Liver (tissue), 9 donors: Measurements from ENCODE around the gene C10orf71. TPM values are rescaled to one million over a fixed set of nuclear protein-coding genes. Genes with fewer than 3 reads are reported as not detected.

Experiments
- DNase-seq: peaks from one replicate; pipeline ENCODE4 v3.0.0-alpha.2; 2017; ENCODE audit warnings: low spot score
- H3K27ac ChIP-seq, 2 donors: one replicate each; pipeline ENCODE4 v1.7.0; 2013; ENCODE audit warnings: inconsistent platforms in 2 of 2, low read length in 2 of 2, control low read depth in 1 of 2, low read depth in 1 of 2, mild to moderate bottlenecking in 1 of 2
- H3K27me3 ChIP-seq, 4 donors: one replicate each; pipeline versions ENCODE4 v1.6.1 to v1.7.0; 2013; ENCODE audit warnings: low read length in 3 of 4, inconsistent platforms in 1 of 4, mild to moderate bottlenecking in 1 of 4, moderate library complexity in 1 of 4; ENCODE audit not compliant: control insufficient read depth in 4 of 4, insufficient read depth in 4 of 4
- H3K36me3 ChIP-seq, 4 donors: one replicate each; pipeline versions ENCODE4 v1.6.1 to v1.7.0; 2013; ENCODE audit warnings: low read length in 3 of 4, mild to moderate bottlenecking in 3 of 4, low read depth in 1 of 4, moderate library complexity in 1 of 4; ENCODE audit not compliant: control insufficient read depth in 4 of 4, insufficient read depth in 3 of 4
- H3K4me1 ChIP-seq, 4 donors: one replicate each; pipeline versions ENCODE4 v1.6.1 to v1.7.0; 2013; ENCODE audit warnings: low read length in 3 of 4, mild to moderate bottlenecking in 3 of 4, moderate library complexity in 1 of 4; ENCODE audit not compliant: control insufficient read depth in 4 of 4, insufficient read depth in 4 of 4
- H3K4me3 ChIP-seq, 3 donors: one replicate each; pipeline versions ENCODE4 v1.6.1 to v1.7.0; 2013; ENCODE audit warnings: low read length in 3 of 3, control low read depth in 1 of 3, low read depth in 1 of 3, mild to moderate bottlenecking in 1 of 3
- H3K9ac ChIP-seq, 2 donors: one replicate each; pipeline ENCODE4 v1.7.0; 2013; ENCODE audit warnings: low read length in 2 of 2, mild to moderate bottlenecking in 2 of 2, moderate library complexity in 2 of 2, control low read depth in 1 of 2, low read depth in 1 of 2
- H3K9me3 ChIP-seq, 4 donors: one replicate each; pipeline versions ENCODE4 v1.6.1 to v1.7.0; 2013; ENCODE audit warnings: low read length in 3 of 4; ENCODE audit not compliant: control insufficient read depth in 4 of 4
- EGR1 ChIP-seq, 2 donors: IDR thresholded peaks; 2 replicates each; pipeline ENCODE4 v1.6.1; 2016 to 2018; ENCODE audit warnings: antibody characterized with exemption in 2 of 2, low read depth in 2 of 2
- FOXA1 ChIP-seq: IDR thresholded peaks from 2 replicates; pipeline ENCODE4 v1.6.1; 2016; ENCODE audit warnings: antibody characterized with exemption
- FOXA2 ChIP-seq: IDR thresholded peaks from 2 replicates; pipeline ENCODE4 v1.6.1; 2016; ENCODE audit warnings: antibody characterized with exemption
- GABPA ChIP-seq, 2 donors: IDR thresholded peaks in 1 of 2; conservative IDR thresholded peaks in 1 of 2; 2 replicates each; pipeline ENCODE4 v1.6.1; 2016; ENCODE audit warnings: antibody characterized with exemption in 2 of 2, mild to moderate bottlenecking in 1 of 2, moderate library complexity in 1 of 2
- HNF4A ChIP-seq, 2 donors: conservative IDR thresholded peaks; 2 replicates each; pipeline ENCODE4 v1.6.1; 2016; ENCODE audit warnings: antibody characterized with exemption in 2 of 2, mild to moderate bottlenecking in 2 of 2
- JUND ChIP-seq, 2 donors: IDR thresholded peaks; 2 replicates each; pipeline ENCODE4 v1.6.1; 2016; ENCODE audit warnings: antibody characterized with exemption in 2 of 2
- NR2F2 ChIP-seq: IDR thresholded peaks from 2 replicates; pipeline ENCODE4 v1.6.1; 2016; ENCODE audit warnings: antibody characterized with exemption
- RAD21 ChIP-seq, 2 donors: IDR thresholded peaks; 2 replicates each; pipeline ENCODE4 v1.6.1; 2016; ENCODE audit warnings: antibody characterized with exemption in 2 of 2, mild to moderate bottlenecking in 2 of 2
- RXRA ChIP-seq, 2 donors: IDR thresholded peaks; 2 replicates each; pipeline ENCODE4 v1.6.1; 2017 to 2018; ENCODE audit warnings: antibody characterized with exemption in 2 of 2, mild to moderate bottlenecking in 1 of 2
- SP1 ChIP-seq: IDR thresholded peaks from 2 replicates; pipeline ENCODE4 v1.6.1; 2018; ENCODE audit warnings: antibody characterized with exemption, mild to moderate bottlenecking
- TAF1 ChIP-seq: conservative IDR thresholded peaks from 2 replicates; pipeline ENCODE4 v1.6.1; 2016; ENCODE audit warnings: antibody characterized with exemption, mild to moderate bottlenecking
- YY1 ChIP-seq: IDR thresholded peaks from 2 replicates; pipeline ENCODE4 v1.6.1; 2016; ENCODE audit warnings: antibody characterized with exemption, mild to moderate bottlenecking
- WGBS: extraction: QIAGEN DNeasy Blood & Tissue Kit; methylation state at CpG from one replicate; pipeline ENCODE4 v1.1.7; 2013; 5-methylcytosine and 5-hydroxymethylcytosine counted together
- polyA plus RNA-seq, 2 donors: library from polyadenylated mRNA; stranded (reverse) in 1 of 2; unstranded in 1 of 2; fragments of 200-250 nt in 1 of 2; fragments of >200 nt in 1 of 2; fragmentation: Nextera tagmentation in 1 of 2; extraction: Ambion mirVana in 1 of 2; gene quantifications; one replicate each; pipeline versions ENCODE4 v1.2.1 to v1.2.3, GENCODE V29; 2013 to 2015
- total RNA-seq, 2 donors: library from RNA; depleted of rRNA; stranded (reverse); fragments of >200 nt; gene quantifications; one replicate each; pipeline ENCODE4 v1.2.3, GENCODE V29; 2014
- TF ChIP-seq, protein P1 (sequence below): fragments of 150-350 bp; IDR thresholded peaks from 2 replicates; pipeline ENCODE4 v1.5.1; 2017; ENCODE audit warnings: improper control_type of control experiment, low read depth, low read length; ENCODE audit not compliant: missing input control
- TF ChIP-seq, protein P2 (sequence below): IDR thresholded peaks from 2 replicates; pipeline ENCODE4 v1.6.1; 2016; ENCODE audit warnings: antibody characterized with exemption
- TF ChIP-seq, protein P3 (sequence below): IDR thresholded peaks from 2 replicates; pipeline ENCODE4 v1.6.1; 2016; ENCODE audit warnings: antibody characterized with exemption
- TF ChIP-seq, protein P4 (sequence below): IDR thresholded peaks from 2 replicates; pipeline ENCODE4 v1.6.1; 2016; ENCODE audit warnings: antibody characterized with exemption, mild to moderate bottlenecking
- donor health status: healthy.
- donor health status: healthy.
- donor health status: healthy.
- donor health status: healthy.
- donor health status: healthy.

Gene C10orf71
- total and polyA plus RNA-seq, 4 donors, result 0.03 TPM; not detected in 3

DNA sequence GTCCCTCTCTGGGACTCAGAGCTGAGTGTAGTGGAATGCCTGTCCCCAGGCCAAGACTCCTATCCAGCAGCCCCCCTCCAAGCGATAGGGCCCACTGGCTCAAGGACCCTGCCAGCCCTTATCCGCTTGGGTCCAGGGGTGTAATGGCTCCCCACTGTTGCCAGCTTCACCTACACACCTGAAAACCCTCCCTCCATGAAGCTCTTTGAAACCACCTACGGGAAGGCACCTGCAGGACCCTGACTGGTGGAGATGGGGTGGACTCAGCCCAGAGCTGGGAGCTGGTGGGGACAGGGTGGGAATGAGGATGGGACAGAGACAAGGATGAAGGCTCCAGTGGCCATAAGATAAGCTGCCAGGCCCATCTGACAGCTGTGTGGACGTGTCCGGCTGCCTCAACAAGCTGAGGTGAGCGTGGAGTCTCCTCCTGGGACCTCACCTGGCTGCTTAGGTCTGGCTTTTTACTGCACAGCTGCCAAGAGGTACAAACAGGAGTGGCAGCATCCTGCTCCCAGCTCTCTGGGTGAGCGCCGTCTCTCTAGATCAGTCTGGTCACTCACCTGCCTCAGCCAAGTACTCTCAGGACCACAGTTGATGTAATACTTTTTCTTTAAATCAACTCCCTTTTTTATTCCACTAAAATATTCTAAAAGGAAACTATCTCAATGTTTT lies 55.1 kb downstream of the C10orf71 start (continued):
- TF ChIP-seq EGR1 (IDR thresholded peaks at IDR 0.05; ENCODE audit: low read depth in 2 of 2) (no peak), YY1 (no peak), RAD21 (IDR thresholded peaks at IDR 0.05) (no peak), RXRA (IDR thresholded peaks at IDR 0.05) (no peak)
- TF ChIP-seq, protein P1, sequence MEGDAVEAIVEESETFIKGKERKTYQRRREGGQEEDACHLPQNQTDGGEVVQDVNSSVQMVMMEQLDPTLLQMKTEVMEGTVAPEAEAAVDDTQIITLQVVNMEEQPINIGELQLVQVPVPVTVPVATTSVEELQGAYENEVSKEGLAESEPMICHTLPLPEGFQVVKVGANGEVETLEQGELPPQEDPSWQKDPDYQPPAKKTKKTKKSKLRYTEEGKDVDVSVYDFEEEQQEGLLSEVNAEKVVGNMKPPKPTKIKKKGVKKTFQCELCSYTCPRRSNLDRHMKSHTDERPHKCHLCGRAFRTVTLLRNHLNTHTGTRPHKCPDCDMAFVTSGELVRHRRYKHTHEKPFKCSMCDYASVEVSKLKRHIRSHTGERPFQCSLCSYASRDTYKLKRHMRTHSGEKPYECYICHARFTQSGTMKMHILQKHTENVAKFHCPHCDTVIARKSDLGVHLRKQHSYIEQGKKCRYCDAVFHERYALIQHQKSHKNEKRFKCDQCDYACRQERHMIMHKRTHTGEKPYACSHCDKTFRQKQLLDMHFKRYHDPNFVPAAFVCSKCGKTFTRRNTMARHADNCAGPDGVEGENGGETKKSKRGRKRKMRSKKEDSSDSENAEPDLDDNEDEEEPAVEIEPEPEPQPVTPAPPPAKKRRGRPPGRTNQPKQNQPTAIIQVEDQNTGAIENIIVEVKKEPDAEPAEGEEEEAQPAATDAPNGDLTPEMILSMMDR, result no peak
- TF ChIP-seq, protein P2, sequence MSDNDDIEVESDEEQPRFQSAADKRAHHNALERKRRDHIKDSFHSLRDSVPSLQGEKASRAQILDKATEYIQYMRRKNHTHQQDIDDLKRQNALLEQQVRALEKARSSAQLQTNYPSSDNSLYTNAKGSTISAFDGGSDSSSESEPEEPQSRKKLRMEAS, result no peak

DNA sequence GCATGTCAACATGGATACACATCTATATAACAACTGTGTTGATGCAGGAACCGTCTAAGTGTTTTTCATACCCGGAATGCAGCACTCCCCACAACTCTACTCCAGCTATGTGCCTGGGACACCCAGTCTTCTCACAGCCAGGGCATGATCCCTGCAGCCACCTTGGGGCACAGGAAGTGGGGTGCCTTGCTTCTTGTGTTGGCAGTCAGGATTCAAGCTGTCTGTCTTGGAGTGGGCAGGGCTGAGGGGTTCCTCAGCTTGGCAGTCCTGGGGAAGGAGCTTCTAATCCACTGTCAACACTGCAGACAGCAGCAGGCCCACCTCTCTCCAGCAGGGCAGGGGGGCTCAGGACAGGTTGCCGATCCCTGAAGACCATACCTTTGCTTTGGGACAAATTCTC lies 55.6 kb downstream of the C10orf71 start:
- DNase-seq, result no peak
- 83% methylated on average over 3 of the region's 3 CpGs for WGBS

DNA sequence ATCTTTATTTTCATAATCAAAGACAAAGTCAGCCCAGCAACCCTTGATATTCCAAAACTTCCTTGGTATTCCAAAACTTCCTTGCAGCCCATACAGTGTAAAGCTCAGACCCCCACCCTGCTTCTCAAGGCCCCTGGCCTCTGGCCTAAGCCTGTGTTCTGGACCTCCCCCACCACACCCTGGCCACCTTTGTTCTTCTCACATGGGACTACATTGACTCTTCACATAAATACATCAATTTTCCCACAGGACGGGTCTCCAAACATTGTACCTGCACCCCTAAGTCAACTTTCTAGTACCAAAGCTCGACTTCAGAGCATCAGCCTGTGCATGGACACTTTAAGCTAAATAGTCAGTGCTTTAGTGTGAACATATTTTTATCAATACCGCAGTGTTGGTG lies 56.3 kb downstream of the C10orf71 start:
- Histone ChIP-seq H3K36me3 (no peaks in the 10 kb centered on the region), H3K4me3 (no peak overlapping the region), H3K9ac (no peak overlapping the region), H3K27me3 (no peaks in the 10 kb centered on the region), H3K27ac (no peak overlapping the region), H3K9me3 (peaks cover under 1 to 7% (median 3%) of the 10 kb centered on the region in 4 donors), H3K4me1 (no peaks in the 10 kb centered on the region)
- no peak for DNase-seq
- TF ChIP-seq NR2F2, result no peak
- no peak for TF ChIP-seq HNF4A (conservative IDR thresholded peaks at IDR 0.05)
- TF ChIP-seq, protein P1, result no peak
- no peak for TF ChIP-seq FOXA1
- no peak for TF ChIP-seq FOXA2
- WGBS, result 77% methylated on average over 3 of the region's 3 CpGs

More for the DNA sequence above, 55.6 kb downstream of the C10orf71 start:
- TF ChIP-seq, protein P3, sequence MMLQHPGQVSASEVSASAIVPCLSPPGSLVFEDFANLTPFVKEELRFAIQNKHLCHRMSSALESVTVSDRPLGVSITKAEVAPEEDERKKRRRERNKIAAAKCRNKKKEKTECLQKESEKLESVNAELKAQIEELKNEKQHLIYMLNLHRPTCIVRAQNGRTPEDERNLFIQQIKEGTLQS, result no peak
- TF ChIP-seq TAF1 (no peak), JUND (IDR thresholded peaks at IDR 0.05) (no peak), HNF4A (conservative IDR thresholded peaks at IDR 0.05) (no peak), SP1 (no peak), YY1 (no peak), GABPA (IDR thresholded peaks at IDR 0.05 in 1 of 2, conservative IDR thresholded peaks at IDR 0.05 in 1 of 2) (no peak), RAD21 (IDR thresholded peaks at IDR 0.05) (no peak)
- TF ChIP-seq, protein P4, sequence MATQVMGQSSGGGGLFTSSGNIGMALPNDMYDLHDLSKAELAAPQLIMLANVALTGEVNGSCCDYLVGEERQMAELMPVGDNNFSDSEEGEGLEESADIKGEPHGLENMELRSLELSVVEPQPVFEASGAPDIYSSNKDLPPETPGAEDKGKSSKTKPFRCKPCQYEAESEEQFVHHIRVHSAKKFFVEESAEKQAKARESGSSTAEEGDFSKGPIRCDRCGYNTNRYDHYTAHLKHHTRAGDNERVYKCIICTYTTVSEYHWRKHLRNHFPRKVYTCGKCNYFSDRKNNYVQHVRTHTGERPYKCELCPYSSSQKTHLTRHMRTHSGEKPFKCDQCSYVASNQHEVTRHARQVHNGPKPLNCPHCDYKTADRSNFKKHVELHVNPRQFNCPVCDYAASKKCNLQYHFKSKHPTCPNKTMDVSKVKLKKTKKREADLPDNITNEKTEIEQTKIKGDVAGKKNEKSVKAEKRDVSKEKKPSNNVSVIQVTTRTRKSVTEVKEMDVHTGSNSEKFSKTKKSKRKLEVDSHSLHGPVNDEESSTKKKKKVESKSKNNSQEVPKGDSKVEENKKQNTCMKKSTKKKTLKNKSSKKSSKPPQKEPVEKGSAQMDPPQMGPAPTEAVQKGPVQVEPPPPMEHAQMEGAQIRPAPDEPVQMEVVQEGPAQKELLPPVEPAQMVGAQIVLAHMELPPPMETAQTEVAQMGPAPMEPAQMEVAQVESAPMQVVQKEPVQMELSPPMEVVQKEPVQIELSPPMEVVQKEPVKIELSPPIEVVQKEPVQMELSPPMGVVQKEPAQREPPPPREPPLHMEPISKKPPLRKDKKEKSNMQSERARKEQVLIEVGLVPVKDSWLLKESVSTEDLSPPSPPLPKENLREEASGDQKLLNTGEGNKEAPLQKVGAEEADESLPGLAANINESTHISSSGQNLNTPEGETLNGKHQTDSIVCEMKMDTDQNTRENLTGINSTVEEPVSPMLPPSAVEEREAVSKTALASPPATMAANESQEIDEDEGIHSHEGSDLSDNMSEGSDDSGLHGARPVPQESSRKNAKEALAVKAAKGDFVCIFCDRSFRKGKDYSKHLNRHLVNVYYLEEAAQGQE, result no peak
- TF ChIP-seq, protein P2, result no peak
- H3K27me3 ChIP-seq, result no peaks in the 10 kb centered on the region
- no peak overlapping the region for H3K4me3 ChIP-seq
- H3K9me3 ChIP-seq, result peaks cover 4 to 11% (median 8%) of the 10 kb centered on the region in 4 donors
- no peak overlapping the region for H3K27ac ChIP-seq
- no peaks in the 10 kb centered on the region for H3K4me1 ChIP-seq
- H3K36me3 ChIP-seq, result no peaks in the 10 kb centered on the region
- no peak overlapping the region for H3K9ac ChIP-seq
